AG09309 (cell line): ENCODE data around the gene SEC61A2.

Source experiments
- DNase-seq: peaks from one replicate; pipeline ENCODE4 v3.0.0-alpha.2; 2010; ENCODE audit warnings: low read depth
- H3K4me3 ChIP-seq: 2 replicates; pipeline ENCODE4 v1.5.1; 2011; ENCODE audit warnings: mild to moderate bottlenecking, low read depth, low read length, moderate library complexity; ENCODE audit not compliant: control insufficient read depth
- CTCF ChIP-seq: IDR thresholded peaks from 2 replicates; pipeline ENCODE4 v1.5.1; 2011; ENCODE audit warnings: mild to moderate bottlenecking, low read depth, low read length, inconsistent platforms; ENCODE audit not compliant: insufficient read depth, control insufficient read depth; ENCODE audit errors: missing control alignments

Gene SEC61A2

GRCh38 chr10:12156367-12157123 lies 27.1 kb downstream of the SEC61A2 start:
- DNase-seq = no peak
- no peak for TF ChIP-seq CTCF
- no peak overlapping the region for H3K4me3 ChIP-seq

- no peak overlapping the region for H3K4me3 ChIP-seq
- no peak for TF ChIP-seq CTCF
- DNase-seq = no peak
Measured at GRCh38 chr10:12158111-12158510, 28.6 kb downstream of the SEC61A2 start.

DNA sequence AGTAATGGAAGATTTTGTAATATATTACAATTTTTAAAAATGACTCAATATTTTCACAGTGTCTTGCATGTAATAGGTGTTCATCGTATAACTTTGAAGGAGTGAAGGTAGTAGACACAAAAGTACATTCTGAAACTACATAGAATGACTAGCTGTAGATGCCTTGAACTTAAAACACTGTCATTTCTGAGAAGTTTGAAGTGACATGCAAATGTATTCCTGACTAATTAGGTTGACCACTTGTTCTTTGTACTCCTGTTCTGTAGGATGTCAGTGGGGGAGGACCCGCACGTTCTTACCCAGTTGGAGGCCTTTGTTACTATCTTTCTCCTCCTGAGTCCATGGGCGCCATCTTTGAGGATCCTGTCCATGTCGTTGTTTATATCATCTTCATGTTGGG lies 31.2 kb downstream of the SEC61A2 start:
- H3K4me3 ChIP-seq = no peak overlapping the region
- no peak for DNase-seq
- no peak for TF ChIP-seq CTCF

DNA sequence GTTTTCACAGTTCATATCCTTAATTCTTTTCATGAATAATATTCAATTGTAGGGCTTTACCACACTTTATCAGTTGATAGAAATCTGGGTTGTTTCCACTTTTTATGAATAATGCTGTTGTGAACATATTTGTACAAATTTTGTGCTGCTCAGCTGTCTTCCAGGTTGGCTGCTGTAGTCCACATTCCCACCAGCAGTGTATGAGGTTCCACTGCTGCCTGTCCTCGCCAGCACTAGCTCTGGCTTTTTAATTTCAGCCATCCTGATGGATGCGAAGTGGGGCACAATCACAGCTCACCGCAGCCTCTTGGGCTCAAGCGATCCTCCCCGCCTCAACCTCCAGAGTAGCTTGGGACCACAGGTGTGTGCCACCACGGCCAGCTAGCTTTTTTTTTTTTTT lies 33.5 kb downstream of the SEC61A2 start:
- H3K4me3 ChIP-seq = no peak overlapping the region
- DNase-seq = no peak
- no peak for TF ChIP-seq CTCF

DNA sequence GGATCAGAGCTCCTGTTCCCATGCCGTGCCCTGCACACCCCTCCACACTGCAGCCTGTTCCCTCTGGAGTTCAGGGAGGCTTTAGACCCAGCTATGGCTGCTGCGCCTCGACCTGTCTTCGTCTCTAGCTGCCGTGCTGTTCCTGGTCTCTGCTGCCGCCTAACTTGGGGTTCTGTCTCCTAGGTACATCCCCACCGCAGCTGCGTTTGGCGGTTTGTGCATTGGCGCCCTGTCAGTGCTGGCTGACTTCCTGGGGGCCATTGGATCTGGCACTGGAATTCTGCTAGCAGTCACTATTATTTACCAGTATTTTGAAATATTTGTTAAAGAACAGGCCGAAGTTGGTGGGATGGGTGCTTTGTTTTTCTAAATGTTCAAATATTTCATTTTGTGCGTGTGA lies 34.6 kb downstream of the SEC61A2 start:
- H3K4me3 ChIP-seq = no peak overlapping the region
- no peak for DNase-seq
- TF ChIP-seq CTCF = no peak

DNA sequence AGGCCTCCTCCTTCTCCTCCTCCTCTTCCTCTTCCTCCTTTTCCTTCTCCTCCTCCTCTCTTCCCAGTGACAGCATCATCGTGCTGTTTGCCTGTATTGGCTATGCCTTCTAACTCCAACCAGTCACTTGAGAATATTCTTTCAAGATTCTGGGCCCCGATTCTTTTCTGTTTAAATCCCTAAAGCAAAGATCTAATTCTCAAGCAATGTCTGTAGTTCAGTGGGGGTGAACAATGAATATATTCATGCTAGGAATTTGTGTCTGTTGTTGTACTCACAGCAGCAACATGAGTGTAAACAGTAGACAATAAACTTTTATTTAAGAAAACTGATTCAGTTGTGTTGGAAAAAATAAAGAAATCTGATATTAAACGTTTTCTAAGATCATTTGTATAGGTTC lies 35.6 kb downstream of the SEC61A2 start:
- DNase-seq = no peak
- no peak overlapping the region for H3K4me3 ChIP-seq
- TF ChIP-seq CTCF = no peak
